Progenitor cell of endocrine pancreas (in vitro differentiated cells): ENCODE measurements around the gene IER5L. TPM values are rescaled to one million over a fixed set of nuclear protein-coding genes. Genes with fewer than 3 reads are reported as not detected.

Source experiments
- DNase-seq: peaks from one replicate; pipeline ENCODE4 v3.0.0; 2021; ENCODE audit warnings: low spot score; ENCODE audit not compliant: unreplicated experiment
- H3K27ac Mint-ChIP-seq: 2 replicates; pipeline ENCODE4 v1.8.0; 2021; ENCODE audit warnings: mild to moderate bottlenecking, moderate library complexity, mixed read lengths
- H3K27me3 Mint-ChIP-seq: 2 replicates; pipeline ENCODE4 v1.8.0; 2021; ENCODE audit warnings: mixed read lengths
- H3K36me3 Mint-ChIP-seq: 2 replicates; pipeline ENCODE4 v1.8.0; 2022; ENCODE audit warnings: mixed read lengths; ENCODE audit not compliant: insufficient read depth
- H3K4me1 Mint-ChIP-seq: 2 replicates; pipeline ENCODE4 v1.8.0; 2021; ENCODE audit warnings: low read depth, mixed read lengths
- H3K4me3 Mint-ChIP-seq: 2 replicates; pipeline ENCODE4 v1.8.0; 2021; ENCODE audit warnings: low read depth, mild to moderate bottlenecking, moderate library complexity, mixed read lengths
- H3K9me3 Mint-ChIP-seq: 2 replicates; pipeline ENCODE4 v1.8.0; 2021; ENCODE audit warnings: low read depth, mixed read lengths
- CTCF ChIP-seq: fragments of 200-600 bp; sonication (generic); IDR thresholded peaks from one replicate; pipeline ENCODE4 v1.5.0; 2021; ENCODE audit warnings: antibody characterized with exemption, mild to moderate bottlenecking; ENCODE audit not compliant: unreplicated experiment
- total RNA-seq: library from RNA; stranded (reverse); gene quantifications from 2 replicates; pipeline ENCODE4 v1.2.1, GENCODE V29; 2021

Gene IER5L
- total RNA-seq, 1 donor from 2014 or later: 21.8 TPM

- no peak for TF ChIP-seq CTCF
- no peak for DNase-seq
- no peaks in the 10 kb centered on the region for H3K9me3 Mint-ChIP-seq
Observed at GRCh38 chr9:129156163-129156562, 21.9 kb downstream of the IER5L start.

DNA sequence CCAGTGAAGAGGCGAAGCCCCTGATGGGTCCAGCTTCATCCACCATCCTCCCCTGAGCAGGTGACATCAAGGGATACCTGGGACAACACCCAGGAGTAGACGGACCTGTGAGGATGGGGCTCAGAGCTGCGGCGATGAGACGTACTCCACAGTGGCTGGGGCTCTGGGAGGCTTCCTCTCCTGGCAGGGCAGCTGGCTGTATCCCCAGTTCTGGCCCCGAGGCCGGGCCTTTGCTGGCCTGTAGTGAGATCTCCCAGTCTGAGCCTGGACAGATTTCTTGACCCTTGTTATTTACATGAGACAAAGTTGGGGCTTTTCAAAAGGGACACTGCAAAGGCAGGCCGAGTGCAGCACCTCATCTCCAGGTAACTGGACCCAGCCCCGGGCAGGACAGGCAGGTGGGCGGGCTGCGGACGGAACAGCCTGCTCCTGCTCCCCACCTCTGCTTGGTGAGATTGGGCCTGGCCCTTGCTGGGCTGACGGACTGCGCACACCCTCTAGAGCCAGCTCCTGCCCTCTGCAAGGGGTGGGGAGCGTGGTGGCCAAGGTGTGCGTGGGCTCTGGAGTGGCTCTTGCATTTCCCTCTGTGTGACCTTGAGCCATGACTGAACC lies 23.1 kb downstream of the IER5L start:
- Mint-ChIP-seq H3K27me3 (no peaks in the 10 kb centered on the region), H3K4me1 (no peaks in the 10 kb centered on the region), H3K4me3 (no peak overlapping the region), H3K36me3 (peaks cover 6% of the 10 kb centered on the region), H3K27ac (no peak overlapping the region), H3K9me3 (no peaks in the 10 kb centered on the region)
- TF ChIP-seq CTCF: no peak
- DNase-seq: no peak

More at GRCh38 chr9:129156163-129156562, 21.9 kb downstream of the IER5L start:
- H3K27me3 Mint-ChIP-seq: no peaks in the 10 kb centered on the region
- H3K4me3 Mint-ChIP-seq: no peak overlapping the region
- H3K27ac Mint-ChIP-seq: no peak overlapping the region
- H3K36me3 Mint-ChIP-seq: peaks cover 5% of the 10 kb centered on the region
- no peaks in the 10 kb centered on the region for H3K4me1 Mint-ChIP-seq

- Mint-ChIP-seq H3K27me3 (no peaks in the 10 kb centered on the region), H3K4me1 (peaks cover 3% of the 10 kb centered on the region), H3K4me3 (no peak overlapping the region), H3K9me3 (no peaks in the 10 kb centered on the region), H3K27ac (peak overlapping the region; percentile 12), H3K36me3 (peaks cover 8% of the 10 kb centered on the region)
- DNase-seq: no peak
- TF ChIP-seq CTCF: no peak
Observed at GRCh38 chr9:129151469-129151868, 26.6 kb downstream of the IER5L start.

- no peaks in the 10 kb centered on the region for H3K9me3 Mint-ChIP-seq
- peaks cover 9% of the 10 kb centered on the region for H3K4me1 Mint-ChIP-seq
- H3K4me3 Mint-ChIP-seq: no peak overlapping the region
- peaks cover 8% of the 10 kb centered on the region for H3K36me3 Mint-ChIP-seq
- no peak for DNase-seq
- TF ChIP-seq CTCF: no peak
- peak overlapping the region; percentile 74 for H3K27ac Mint-ChIP-seq
- no peaks in the 10 kb centered on the region for H3K27me3 Mint-ChIP-seq
Observed at GRCh38 chr9:129150672-129151211, 27.3 kb downstream of the IER5L start.

DNA sequence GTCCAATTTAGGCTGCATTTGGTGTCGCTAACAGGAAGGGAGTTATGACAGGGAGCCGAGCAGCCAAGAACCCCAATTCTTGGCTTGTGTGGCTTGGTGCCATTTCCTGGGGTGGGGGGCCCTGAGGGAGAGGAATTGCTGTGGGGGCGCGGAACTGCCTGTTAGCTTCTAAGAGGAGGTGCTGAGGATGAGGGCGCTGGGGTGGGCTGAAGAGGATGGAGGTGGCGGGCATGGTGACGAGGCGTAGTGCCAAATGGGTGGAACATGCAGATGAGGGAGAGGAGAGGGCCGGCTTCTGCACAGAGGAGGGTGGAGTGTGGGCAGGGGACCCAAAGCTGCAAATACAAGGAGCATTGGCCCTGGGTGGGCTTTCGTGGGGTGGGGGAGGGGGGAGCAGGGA lies 27.9 kb downstream of the IER5L start:
- DNase-seq: no peak
- H3K36me3 Mint-ChIP-seq: peaks cover 8% of the 10 kb centered on the region
- peak overlapping the region; percentile 74 for H3K27ac Mint-ChIP-seq
- H3K27me3 Mint-ChIP-seq: no peaks in the 10 kb centered on the region
- no peaks in the 10 kb centered on the region for H3K9me3 Mint-ChIP-seq
- TF ChIP-seq CTCF: no peak
- H3K4me1 Mint-ChIP-seq: peaks cover 14% of the 10 kb centered on the region
- no peak overlapping the region for H3K4me3 Mint-ChIP-seq
